ENCODE measurements around the gene TOMM22. TPM values are rescaled to one million over a fixed set of nuclear protein-coding genes. Genes with fewer than 3 reads are reported as not detected.
A peak's percentile ranks its signal among the peaks of the same experiment; 100 is the strongest.

Gene TOMM22
- total RNA-seq, 4 donors from 2014 or later, result 39.4 to 61.3 (median 45.8) TPM

DNA sequence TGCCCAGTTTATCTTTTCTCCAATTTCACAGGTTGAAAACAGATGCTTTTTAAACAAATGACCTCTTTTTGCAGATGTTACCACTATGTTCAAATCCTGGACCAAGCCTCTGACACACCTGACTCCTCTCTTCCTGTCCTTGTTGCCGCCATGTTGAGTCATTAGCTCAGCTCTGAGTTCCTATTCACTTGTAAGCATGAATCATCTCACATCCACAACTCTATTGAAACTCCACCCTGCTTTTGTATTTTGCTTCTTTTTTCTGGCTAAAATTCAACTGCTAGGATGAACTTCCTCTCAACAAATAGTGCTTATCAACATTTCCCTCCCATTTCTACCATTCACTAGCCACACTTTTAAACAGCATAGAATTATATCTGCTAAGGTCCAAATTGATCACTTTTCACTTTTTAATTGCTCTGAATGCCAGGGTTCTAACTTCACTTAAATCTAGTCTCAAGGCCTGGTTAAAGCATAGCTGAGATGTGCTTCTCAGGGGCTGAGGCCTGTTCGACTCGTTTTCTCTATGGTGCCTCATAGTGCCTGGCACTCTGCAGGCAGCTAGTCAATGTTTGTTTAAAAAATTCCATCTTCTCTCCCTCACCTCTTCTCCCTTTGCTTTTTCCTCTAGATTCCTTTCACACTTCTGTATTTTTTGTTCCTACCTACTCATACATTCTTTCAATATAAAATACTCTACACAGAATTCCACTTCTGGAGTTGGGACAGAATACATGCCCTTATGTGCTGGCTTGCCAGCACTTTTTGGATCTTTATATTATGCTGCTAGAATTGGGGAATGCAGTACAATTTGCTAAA is 15.1 kb downstream of the TOMM22 start:
- Histone ChIP-seq H3K27me3 (no peaks in the 10 kb centered on the region), H3K27ac (peak overlapping the region; percentile 56 to 99 (median 98)), H3K9me3 (no peaks in the 10 kb centered on the region), H3K4me3 (replicated peaks in 1 of 3) (no peak overlapping the region), H3K4me1 (peaks cover 49 to 50% of the 10 kb centered on the region in 2 donors), H3K36me3 (no peaks in the 10 kb centered on the region)
- no peak for TF ChIP-seq POLR2A (IDR thresholded peaks at IDR 0.05)
- TF ChIP-seq, protein P1, sequence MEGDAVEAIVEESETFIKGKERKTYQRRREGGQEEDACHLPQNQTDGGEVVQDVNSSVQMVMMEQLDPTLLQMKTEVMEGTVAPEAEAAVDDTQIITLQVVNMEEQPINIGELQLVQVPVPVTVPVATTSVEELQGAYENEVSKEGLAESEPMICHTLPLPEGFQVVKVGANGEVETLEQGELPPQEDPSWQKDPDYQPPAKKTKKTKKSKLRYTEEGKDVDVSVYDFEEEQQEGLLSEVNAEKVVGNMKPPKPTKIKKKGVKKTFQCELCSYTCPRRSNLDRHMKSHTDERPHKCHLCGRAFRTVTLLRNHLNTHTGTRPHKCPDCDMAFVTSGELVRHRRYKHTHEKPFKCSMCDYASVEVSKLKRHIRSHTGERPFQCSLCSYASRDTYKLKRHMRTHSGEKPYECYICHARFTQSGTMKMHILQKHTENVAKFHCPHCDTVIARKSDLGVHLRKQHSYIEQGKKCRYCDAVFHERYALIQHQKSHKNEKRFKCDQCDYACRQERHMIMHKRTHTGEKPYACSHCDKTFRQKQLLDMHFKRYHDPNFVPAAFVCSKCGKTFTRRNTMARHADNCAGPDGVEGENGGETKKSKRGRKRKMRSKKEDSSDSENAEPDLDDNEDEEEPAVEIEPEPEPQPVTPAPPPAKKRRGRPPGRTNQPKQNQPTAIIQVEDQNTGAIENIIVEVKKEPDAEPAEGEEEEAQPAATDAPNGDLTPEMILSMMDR (IDR thresholded peaks at IDR 0.05), result no peak
- WGBS, 2 donors, result 29 to 36% methylated on average over 3 of the region's 3 CpGs
- DNase-seq, result peak; percentile 65 to 66
- intact Hi-C loops (cut with DNase I), result no loop called here

DNA sequence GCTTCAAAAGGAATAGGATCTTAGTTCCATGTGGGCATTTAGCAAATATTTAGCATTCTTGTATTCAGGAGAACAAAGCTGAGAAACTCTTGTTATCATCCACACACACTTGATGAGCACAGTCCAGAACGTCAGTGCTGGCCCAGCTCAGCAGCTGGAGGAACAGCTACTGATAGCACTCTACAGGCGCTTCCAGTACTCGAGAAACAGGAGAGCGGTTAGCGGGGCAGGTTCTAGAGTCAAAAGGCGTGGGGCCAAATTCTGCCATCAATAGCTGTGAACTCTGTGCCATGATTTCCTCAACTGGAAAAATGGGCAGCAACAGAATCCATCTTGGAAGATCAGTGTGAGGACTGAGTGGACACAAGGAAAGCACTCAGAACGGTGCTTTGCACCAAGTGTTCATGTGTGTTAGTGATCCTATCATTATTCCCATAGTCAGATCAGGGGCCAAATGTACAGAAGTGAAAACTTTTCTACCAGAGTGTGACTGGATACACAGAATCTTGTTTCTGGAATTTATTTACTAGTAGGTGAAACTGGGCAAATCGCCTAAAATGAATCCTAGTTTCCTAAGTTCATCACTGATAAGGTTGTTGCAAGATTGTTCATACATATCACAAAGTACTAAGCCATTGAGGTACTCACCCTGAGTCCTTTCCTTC is 15.8 kb downstream of the TOMM22 start:
- no peaks in the 10 kb centered on the region for H3K27me3 ChIP-seq

DNA sequence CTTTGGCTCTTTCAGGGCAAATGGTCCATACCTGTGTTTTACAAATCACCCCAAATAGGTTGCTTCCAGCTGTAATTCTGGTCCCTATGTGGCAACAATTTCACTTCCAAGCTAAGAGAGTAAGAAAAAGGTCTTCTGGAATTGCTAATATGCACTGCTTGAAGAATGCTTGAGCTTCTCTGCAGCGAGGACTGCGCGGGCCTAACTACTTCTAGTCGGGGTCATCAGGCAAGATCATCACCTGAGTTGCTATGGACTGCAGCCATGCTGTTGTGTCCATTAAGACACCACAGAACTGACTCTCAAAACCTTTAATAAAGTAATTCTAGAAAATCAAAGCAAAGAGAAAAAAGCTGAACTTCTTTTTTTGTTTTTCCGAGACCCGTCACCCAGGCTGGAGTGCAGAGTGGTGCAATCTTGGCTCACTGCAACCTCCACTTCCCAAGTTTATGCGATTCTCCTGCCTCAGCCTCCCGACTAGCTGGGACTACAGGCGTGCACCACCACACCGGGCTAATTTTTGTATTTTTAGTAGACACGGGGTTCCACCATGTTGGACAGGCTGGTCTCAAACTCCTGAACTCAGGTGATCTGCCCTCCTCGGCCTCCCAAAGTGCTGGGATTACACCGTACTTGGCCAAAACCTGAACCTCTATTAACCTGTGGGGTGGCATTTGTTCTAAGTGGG is 16.8 kb downstream of the TOMM22 start:
- intact Hi-C loops (cut with DNase I), result no loop called here
- H3K9me3 ChIP-seq, result no peaks in the 10 kb centered on the region
- TF ChIP-seq, protein P1 (IDR thresholded peaks at IDR 0.05), result no peak
- no peak for TF ChIP-seq POLR2A (IDR thresholded peaks at IDR 0.05)
- no peaks in the 10 kb centered on the region for H3K27me3 ChIP-seq
- H3K36me3 ChIP-seq, result no peaks in the 10 kb centered on the region
- H3K4me3 ChIP-seq (replicated peaks in 1 of 3), result peak overlapping the region in 1 of 3 donors; percentile 91
- peak overlapping the region; percentile 56 to 99 (median 98) for H3K27ac ChIP-seq
- WGBS, 2 donors, result 81 to 89% methylated on average over 13 of the region's 13 CpGs
- H3K4me1 ChIP-seq, result peaks cover 49 to 51% of the 10 kb centered on the region in 2 donors
- DNase-seq, result no peak

More for the DNA sequence above, 15.8 kb downstream of the TOMM22 start:
- peak in 1 of 2 donors; percentile 11 for TF ChIP-seq POLR2A (IDR thresholded peaks at IDR 0.05)
- TF ChIP-seq, protein P1 (IDR thresholded peaks at IDR 0.05), result no peak
- peak; percentile 66 to 73 for DNase-seq
- H3K4me1 ChIP-seq, result peaks cover 49 to 51% of the 10 kb centered on the region in 2 donors
- WGBS, 2 donors, result 51% methylated on average over 8 of the region's 8 CpGs
- no peaks in the 10 kb centered on the region for H3K36me3 ChIP-seq
- no peaks in the 10 kb centered on the region for H3K9me3 ChIP-seq
- H3K27ac ChIP-seq, result peak overlapping the region; percentile 56 to 99 (median 98)
- intact Hi-C loops (cut with DNase I), result no loop called here
- H3K4me3 ChIP-seq (replicated peaks in 1 of 3), result no peak overlapping the region

DNA sequence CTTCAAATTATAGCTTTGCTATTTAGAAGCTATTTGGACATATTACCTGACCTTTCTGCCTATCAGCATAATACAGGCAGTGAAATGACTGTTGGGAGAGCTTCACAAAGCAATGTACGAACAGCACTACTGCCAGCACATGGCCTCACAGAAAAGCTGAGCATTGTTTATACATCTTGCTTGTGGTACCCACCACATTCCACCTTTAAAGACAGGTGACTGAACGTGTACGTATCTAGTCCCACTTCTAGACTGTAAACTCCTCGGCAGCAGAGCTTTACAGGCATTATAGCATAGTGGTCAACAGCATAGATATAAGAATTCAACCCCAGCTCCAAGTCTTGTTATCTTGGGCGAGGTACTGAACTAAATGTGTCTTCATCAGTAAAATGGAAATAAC is 17.4 kb downstream of the TOMM22 start:
- Histone ChIP-seq H3K36me3 (no peaks in the 10 kb centered on the region), H3K27me3 (no peaks in the 10 kb centered on the region), H3K27ac (peak overlapping the region; percentile 91 to 99 (median 98)), H3K9me3 (no peaks in the 10 kb centered on the region), H3K4me3 (replicated peaks in 1 of 3) (peak overlapping the region in 2 of 3 donors; percentile 91 to 98), H3K4me1 (peaks cover 49 to 51% of the 10 kb centered on the region in 2 donors)
- intact Hi-C loops (cut with DNase I), result no loop called here
- no peak for TF ChIP-seq POLR2A (IDR thresholded peaks at IDR 0.05)
- TF ChIP-seq, protein P1 (IDR thresholded peaks at IDR 0.05), result no peak
- no peak for DNase-seq
- 42 to 46% methylated on average over 5 of the region's 5 CpGs for WGBS, 2 donors

Data from thyroid gland (tissue), 4 donors.